Measurements from ENCODE around the gene SIPA1L3. TPM values are rescaled to one million over a fixed set of nuclear protein-coding genes. Genes with fewer than 3 reads are reported as not detected.
A peak's percentile ranks its signal among the peaks of the same experiment; 100 is the strongest.
"Not testable (repeated sequence)": the region's sequence is repeated elsewhere in the genome, so short reads cannot be mapped to it uniquely, and the experiment has no call there.

The SIPA1L3 gene
- total RNA-seq, 1 experiment from 2014 or later: 4.4 TPM

- in situ Hi-C loops (cut with HindIII; ENCODE audit: low pct_unique_long_range_greater_than_20kb, low sequenced_read_pairs): no loop called here
- no peak for DNase-seq (ENCODE audit: low read depth, low spot score)
Observed at GRCh38 chr19:37903096-37903495, 3.9 kb upstream of the SIPA1L3 start.

GRCh38 chr19:37905946-37906868 is 801 bp upstream of the SIPA1L3 start, which contains the start of gene WDR87:
TSS of gene WDR87 (minus strand) at chr19:37906594. CDS start at chr19:37898239, 8,355 bp downstream.
- in situ Hi-C loops (cut with HindIII; ENCODE audit: low pct_unique_long_range_greater_than_20kb, low sequenced_read_pairs): no loop called here
- peak; percentile 33 for DNase-seq (ENCODE audit: low read depth, low spot score)

- DNase-seq (ENCODE audit: low read depth, low spot score): no peak
- in situ Hi-C loops (cut with HindIII; ENCODE audit: low pct_unique_long_range_greater_than_20kb, low sequenced_read_pairs): no loop called here
Observed at GRCh38 chr19:37907735-37908455, 887 bp downstream of the SIPA1L3 start.

- in situ Hi-C loops (cut with HindIII; ENCODE audit: low pct_unique_long_range_greater_than_20kb, low sequenced_read_pairs): no loop called here
Observed at GRCh38 chr19:37909661-37910199, 2.7 kb downstream of the SIPA1L3 start.

GRCh38 chr19:37914908-37915307 is 7.9 kb downstream of the SIPA1L3 start:
- DNase-seq (ENCODE audit: low read depth, low spot score): no peak
- in situ Hi-C loops (cut with HindIII; ENCODE audit: low pct_unique_long_range_greater_than_20kb, low sequenced_read_pairs): no loop called here

More at GRCh38 chr19:37909661-37910199, 2.7 kb downstream of the SIPA1L3 start:
- DNase-seq (ENCODE audit: low read depth, low spot score): no peak

GRCh38 chr19:37920591-37921450 is 13.8 kb downstream of the SIPA1L3 start:
- DNase-seq (ENCODE audit: low read depth, low spot score): no peak
- in situ Hi-C loops (cut with HindIII; ENCODE audit: low pct_unique_long_range_greater_than_20kb, low sequenced_read_pairs): no loop called here

- in situ Hi-C loops (cut with HindIII; ENCODE audit: low pct_unique_long_range_greater_than_20kb, low sequenced_read_pairs); DNase-seq (ENCODE audit: low read depth, low spot score): not testable (repeated sequence)
Observed at GRCh38 chr19:37924573-37924972, 17.6 kb downstream of the SIPA1L3 start.

GRCh38 chr19:37925212-37925611 is 18.2 kb downstream of the SIPA1L3 start:
- in situ Hi-C loops (cut with HindIII; ENCODE audit: low pct_unique_long_range_greater_than_20kb, low sequenced_read_pairs): no loop called here
- no peak for DNase-seq (ENCODE audit: low read depth, low spot score)

- DNase-seq (ENCODE audit: low read depth, low spot score): no peak
- in situ Hi-C loops (cut with HindIII; ENCODE audit: low pct_unique_long_range_greater_than_20kb, low sequenced_read_pairs): no loop called here
Observed at GRCh38 chr19:37926255-37926654, 19.2 kb downstream of the SIPA1L3 start.

- DNase-seq (ENCODE audit: low read depth, low spot score): no peak
- in situ Hi-C loops (cut with HindIII; ENCODE audit: low pct_unique_long_range_greater_than_20kb, low sequenced_read_pairs): no loop called here
Observed at GRCh38 chr19:37926711-37927110, 19.7 kb downstream of the SIPA1L3 start.

GRCh38 chr19:37928527-37929286 is 21.7 kb downstream of the SIPA1L3 start:
- no peak for DNase-seq (ENCODE audit: low read depth, low spot score)
- in situ Hi-C loops (cut with HindIII; ENCODE audit: low pct_unique_long_range_greater_than_20kb, low sequenced_read_pairs): no loop called here

- no peak for DNase-seq (ENCODE audit: low read depth, low spot score)
- in situ Hi-C loops (cut with HindIII; ENCODE audit: low pct_unique_long_range_greater_than_20kb, low sequenced_read_pairs): no loop called here
Observed at GRCh38 chr19:37929355-37929923, 22.4 kb downstream of the SIPA1L3 start.

GRCh38 chr19:37930416-37930815 is 23.4 kb downstream of the SIPA1L3 start:
- DNase-seq (ENCODE audit: low read depth, low spot score): no peak
- in situ Hi-C loops (cut with HindIII; ENCODE audit: low pct_unique_long_range_greater_than_20kb, low sequenced_read_pairs): no loop called here

GRCh38 chr19:37931881-37932655 is 25.1 kb downstream of the SIPA1L3 start:
- no peak for DNase-seq (ENCODE audit: low read depth, low spot score)
- in situ Hi-C loops (cut with HindIII; ENCODE audit: low pct_unique_long_range_greater_than_20kb, low sequenced_read_pairs): no loop called here

- in situ Hi-C loops (cut with HindIII; ENCODE audit: low pct_unique_long_range_greater_than_20kb, low sequenced_read_pairs): no loop called here
- no peak for DNase-seq (ENCODE audit: low read depth, low spot score)
Observed at GRCh38 chr19:37932985-37933936, 26.3 kb downstream of the SIPA1L3 start.
